Astrocyte (in vitro differentiated cells and primary cell): ENCODE data around the gene GPR15LG.

ENCODE experiments used
- EZH2 ChIP-seq: IDR thresholded peaks from 2 replicates; pipeline ENCODE4 v1.6.1; 2012; ENCODE audit warnings: mild to moderate bottlenecking, low read length, inconsistent platforms; ENCODE audit not compliant: insufficient read depth
- TF ChIP-seq, protein P1 (sequence below): IDR thresholded peaks from 2 replicates; pipeline ENCODE4 v1.5.1; 2011; ENCODE audit warnings: low read depth, mild to moderate bottlenecking, inconsistent platforms, low read length, moderate library complexity; ENCODE audit not compliant: insufficient read depth

DNA sequence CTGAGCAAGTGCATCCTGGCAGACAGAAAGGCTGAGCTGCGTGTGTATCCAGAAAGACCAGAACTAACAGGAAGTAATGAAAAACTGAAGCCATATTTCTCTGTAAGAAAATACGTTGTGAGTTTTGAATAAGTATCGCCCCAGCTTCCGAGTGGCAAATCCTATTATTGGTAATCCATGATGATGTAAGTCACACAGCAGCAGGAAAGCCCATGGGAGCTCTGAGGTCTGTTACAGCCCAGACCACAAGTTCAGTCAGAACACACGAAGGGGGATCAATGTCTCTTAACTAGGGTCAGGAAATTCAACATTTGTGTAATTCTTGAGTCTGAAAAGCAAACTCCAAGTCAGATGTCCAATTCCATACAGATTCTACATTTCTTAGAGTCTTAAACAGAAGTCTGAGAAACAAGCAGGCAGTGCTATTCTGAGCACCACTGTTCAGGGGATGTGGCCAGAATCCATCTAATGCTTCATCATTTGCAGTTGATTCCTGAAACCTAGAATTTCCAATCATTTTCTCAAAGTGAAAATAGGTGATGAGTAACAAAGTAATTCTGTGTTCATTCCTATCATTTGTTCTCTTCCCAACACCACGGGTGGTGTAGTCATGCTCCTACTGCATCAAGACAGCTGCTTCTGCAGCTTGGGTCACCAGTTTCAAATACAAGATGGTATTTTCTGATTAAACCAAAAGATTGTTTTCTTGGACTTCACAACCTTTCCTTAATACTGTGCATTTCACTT lies 52.0 kb downstream of the GPR15LG start, which contains the start of gene LRIT2:
- TF ChIP-seq, protein P1, sequence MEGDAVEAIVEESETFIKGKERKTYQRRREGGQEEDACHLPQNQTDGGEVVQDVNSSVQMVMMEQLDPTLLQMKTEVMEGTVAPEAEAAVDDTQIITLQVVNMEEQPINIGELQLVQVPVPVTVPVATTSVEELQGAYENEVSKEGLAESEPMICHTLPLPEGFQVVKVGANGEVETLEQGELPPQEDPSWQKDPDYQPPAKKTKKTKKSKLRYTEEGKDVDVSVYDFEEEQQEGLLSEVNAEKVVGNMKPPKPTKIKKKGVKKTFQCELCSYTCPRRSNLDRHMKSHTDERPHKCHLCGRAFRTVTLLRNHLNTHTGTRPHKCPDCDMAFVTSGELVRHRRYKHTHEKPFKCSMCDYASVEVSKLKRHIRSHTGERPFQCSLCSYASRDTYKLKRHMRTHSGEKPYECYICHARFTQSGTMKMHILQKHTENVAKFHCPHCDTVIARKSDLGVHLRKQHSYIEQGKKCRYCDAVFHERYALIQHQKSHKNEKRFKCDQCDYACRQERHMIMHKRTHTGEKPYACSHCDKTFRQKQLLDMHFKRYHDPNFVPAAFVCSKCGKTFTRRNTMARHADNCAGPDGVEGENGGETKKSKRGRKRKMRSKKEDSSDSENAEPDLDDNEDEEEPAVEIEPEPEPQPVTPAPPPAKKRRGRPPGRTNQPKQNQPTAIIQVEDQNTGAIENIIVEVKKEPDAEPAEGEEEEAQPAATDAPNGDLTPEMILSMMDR, result no peak
- TF ChIP-seq EZH2, result no peak
